Measurements from ENCODE around the gene CLDN9.

Gene CLDN9

GRCh38 chr16:3057181-3058138 lies 44.7 kb downstream of the CLDN9 start:
- no peak for DNase-seq

DNA sequence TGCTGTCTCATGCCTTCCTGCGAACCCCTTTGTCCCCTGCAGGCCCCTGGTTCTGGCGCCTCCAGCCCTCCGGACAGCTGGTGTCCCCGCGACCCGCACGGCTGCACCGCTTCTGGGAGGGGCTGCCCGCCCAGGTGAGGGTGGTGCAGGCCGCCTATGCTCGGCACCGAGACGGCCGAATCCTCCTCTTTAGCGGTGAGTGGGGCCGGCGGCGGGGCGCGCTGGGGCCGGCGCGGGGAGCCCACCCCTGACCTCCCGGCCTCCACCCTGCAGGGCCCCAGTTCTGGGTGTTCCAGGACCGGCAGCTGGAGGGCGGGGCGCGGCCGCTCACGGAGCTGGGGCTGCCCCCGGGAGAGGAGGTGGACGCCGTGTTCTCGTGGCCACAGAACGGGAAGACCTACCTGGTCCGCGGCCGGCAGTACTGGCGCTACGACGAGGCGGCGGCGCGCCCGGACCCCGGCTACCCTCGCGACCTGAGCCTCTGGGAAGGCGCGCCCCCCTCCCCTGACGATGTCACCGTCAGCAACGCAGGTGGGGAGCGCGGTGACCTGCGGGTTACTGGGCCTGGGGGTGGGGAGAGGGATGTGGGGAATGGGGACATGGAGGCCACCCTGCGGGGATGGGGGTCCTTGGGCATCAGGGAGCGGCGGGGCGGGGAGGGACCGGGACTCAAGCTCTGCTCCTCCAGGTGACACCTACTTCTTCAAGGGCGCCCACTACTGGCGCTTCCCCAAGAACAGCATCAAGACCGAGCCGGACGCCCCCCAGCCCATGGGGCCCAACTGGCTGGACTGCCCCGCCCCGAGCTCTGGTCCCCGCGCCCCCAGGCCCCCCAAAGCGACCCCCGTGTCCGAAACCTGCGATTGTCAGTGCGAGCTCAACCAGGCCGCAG lies 45.7 kb downstream of the CLDN9 start:
- peak; percentile 31 for DNase-seq

GRCh38 chr16:3059041-3059722 lies 46.5 kb downstream of the CLDN9 start:
- peak; percentile 92 for DNase-seq

DNA sequence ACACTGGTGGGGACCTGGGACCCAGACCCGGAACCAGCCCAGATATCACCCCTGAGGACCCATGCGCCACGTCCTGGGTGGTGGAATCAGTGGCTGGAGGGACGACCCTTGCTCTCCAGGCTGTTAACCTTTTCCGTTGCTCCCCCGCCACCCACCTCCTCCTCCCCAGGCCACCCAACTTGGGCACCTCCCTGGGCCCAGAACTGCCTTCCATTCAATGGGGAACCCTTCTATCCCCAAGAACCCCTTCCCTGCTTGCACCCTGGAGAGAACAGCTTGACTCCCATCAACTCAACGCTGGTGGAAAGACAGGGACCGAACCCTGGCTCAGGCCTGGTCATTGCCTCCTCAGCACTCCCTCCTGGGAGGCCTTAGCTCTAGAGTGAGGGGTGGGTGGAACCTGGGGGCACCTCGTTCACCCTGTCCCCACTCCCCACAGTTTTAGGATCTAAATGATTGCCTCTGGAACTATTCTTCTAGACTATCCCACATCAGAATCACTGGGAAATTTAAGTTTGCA lies 47.1 kb downstream of the CLDN9 start:
- DNase-seq = no peak

- DNase-seq = no peak
Observed at GRCh38 chr16:3060339-3061127, 47.8 kb downstream of the CLDN9 start.

DNA sequence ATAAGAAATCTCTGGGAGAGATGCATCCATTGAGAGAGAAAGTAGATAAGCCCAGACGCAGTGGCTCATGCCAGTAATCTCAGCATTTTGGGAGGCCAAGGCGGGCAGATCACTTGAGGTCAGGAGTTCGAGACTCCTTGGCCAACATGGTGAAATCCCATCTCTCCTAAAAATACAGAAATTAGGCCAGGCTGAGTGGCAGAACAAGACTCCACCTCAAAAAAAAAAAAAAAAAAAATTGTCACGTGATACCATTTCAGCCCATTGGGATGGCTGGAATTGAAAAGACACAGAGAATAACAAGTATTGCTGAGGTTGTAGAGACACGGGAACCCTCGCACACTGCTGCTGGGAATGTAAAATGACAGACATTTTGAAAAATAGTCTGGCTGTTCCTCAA lies 49.8 kb downstream of the CLDN9 start:
- no peak for DNase-seq

DNA sequence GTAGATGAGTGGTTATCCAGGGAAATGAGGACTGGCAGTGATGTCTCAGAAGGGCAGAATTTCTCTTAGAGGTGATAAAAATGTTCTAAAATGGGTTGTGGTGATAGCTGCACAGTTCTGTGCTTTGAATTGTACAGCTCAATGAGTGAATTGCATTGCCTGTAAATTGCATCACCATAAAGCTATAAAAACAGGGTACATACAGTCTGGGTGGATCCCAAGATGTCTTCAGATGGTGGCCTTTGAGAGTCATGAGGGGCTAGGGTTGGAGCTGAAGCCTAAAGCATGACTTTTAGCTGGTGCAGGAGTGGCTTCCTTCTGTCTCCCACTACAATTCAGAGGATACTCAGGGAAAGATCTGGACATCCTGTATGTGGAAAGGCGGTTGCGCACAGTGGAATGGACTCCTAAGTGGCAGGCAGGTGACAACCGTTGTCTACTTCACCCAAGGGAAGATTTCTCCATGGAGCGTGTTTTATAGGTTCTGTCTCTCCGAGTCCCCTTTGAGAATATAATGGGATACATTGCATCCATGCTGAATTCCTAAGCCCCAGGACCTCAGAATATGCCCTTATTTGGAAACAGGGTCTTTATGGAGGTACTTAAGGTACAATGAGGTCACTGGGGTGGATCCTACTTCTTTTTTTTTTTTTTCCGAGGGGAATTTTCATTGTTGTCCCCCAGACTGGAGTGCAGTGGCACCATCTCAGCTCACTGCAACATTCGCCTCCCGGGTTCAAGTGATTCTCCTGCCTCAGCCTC lies 51.1 kb downstream of the CLDN9 start:
- no peak for DNase-seq

Measured in fibroblast of skin of back (primary cell).